Activated CD8-positive, alpha-beta memory T cell treated with anti-CD3 and anti-CD28 coated beads for 1 hour (primary cell): ENCODE data around the gene PROK1.
"Not testable (repeated sequence)": the region's sequence is repeated elsewhere in the genome, so short reads cannot be mapped to it uniquely, and the experiment has no call there.

Experiments
- DNase-seq, 2 donors: peaks; one replicate each; pipeline ENCODE4 v3.0.0-alpha.2; 2020; ENCODE audit warnings: low read depth in 1 of 2; ENCODE audit errors: extremely low read depth in 1 of 2

The PROK1 gene

GRCh38 chr1:110433213-110433612 is 17.7 kb upstream of the PROK1 start:
- no peak for DNase-seq

GRCh38 chr1:110433803-110434202 is 17.1 kb upstream of the PROK1 start:
- DNase-seq: no peak

GRCh38 chr1:110434946-110435345 is 16.0 kb upstream of the PROK1 start:
- no peak for DNase-seq

DNA sequence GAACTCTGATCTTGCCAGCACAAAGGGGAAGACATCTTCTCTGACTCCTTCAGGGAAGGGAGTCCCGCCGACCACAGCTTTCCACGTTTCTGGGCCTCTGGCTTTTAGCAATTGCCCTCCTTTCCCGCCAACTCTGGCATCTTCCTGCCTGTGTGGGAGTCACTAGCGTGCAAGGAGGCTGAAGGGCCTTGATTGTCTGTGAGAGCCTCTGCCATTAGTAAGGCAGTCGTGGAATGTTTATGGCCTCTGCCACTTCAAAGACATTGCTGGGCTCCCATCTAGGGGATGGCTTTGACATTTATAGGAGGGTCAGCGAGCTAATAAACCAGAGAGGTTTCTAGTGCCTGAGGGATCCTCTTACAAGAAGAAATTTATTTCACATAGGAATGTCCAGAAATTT is 14.3 kb upstream of the PROK1 start:
- DNase-seq: no peak

GRCh38 chr1:110437645-110438299 is 13.2 kb upstream of the PROK1 start:
- not testable (repeated sequence) for DNase-seq

DNA sequence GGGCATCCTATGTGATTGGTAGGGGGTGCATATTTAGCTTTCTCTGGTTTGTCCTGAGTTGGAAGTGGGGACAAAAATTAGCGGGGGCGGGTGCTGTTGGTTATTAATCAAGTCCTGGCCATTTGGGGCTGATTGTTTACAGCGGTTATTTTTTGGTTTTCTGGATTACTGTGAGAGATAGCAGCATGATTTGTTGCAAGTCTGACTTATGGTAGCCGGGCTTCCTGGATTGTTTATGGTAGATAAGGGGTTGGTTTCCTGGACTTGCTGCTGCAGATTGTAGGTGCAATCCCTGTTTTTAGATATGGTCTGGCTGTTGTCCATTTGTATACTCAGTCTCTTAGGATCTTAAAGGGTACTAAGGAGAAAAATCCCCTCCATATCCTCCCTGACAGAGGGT is 12.1 kb upstream of the PROK1 start:
- no peak for DNase-seq

DNA sequence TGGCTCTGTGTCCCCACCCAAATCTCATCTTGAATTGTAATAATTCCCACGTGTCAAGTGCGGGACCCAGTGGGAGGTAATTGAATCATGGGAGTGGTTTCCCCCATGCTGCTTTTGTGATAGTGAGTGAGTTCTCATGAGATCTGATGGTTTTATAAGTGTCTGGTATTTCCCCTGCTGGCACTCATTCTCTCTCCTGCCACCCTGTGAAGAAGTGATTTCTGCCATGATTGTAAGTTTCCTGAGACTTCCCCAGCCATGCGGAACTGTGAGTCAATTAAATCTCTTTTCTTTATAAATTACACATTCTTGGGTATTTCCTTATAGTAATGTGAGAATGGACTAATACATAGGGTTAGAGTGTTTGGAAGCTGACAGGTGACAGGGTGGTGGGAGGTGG is 11.1 kb upstream of the PROK1 start:
- DNase-seq: not testable (repeated sequence)

DNA sequence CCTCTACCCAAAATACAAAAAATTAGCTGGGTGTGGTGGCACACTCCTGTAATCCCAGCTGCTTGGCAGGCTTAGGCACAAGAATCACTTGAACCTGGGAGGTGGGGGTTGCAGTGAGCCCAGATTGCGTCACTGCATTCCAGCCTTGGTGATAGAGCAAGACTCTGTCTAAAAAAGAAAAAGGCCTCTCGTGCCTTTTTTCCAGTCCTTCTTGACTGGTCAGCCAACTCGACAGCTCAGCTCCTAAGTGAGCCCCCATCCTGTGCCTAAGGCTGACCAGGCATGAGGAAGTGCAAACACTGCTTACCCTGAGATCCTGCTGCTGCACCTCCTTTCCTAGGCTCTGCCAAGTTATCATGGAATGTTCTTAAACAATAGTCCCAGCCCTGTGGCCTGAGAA is 10.1 kb upstream of the PROK1 start:
- DNase-seq: no peak

DNA sequence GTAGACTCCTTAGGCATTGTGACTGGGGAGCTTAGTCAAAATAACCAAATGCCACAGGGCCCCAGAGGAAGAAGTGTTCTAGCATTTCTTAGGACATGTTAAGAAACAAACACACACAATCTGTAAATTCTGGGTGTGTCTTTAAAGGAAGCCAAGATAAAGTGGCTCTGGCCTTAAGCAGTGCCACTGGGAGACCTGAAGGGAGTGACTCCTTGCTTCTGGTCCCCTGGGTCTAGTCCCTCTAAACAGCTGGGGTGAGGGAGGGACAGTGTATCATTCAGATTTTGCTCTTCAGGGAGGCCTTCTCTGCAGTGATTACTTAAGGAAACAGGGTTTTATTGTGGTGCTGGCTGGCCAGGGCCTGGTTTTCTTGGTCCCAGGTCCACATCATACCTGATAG is 9.1 kb upstream of the PROK1 start:
- no peak for DNase-seq

GRCh38 chr1:110443451-110443850 is 7.5 kb upstream of the PROK1 start:
- DNase-seq: no peak

DNA sequence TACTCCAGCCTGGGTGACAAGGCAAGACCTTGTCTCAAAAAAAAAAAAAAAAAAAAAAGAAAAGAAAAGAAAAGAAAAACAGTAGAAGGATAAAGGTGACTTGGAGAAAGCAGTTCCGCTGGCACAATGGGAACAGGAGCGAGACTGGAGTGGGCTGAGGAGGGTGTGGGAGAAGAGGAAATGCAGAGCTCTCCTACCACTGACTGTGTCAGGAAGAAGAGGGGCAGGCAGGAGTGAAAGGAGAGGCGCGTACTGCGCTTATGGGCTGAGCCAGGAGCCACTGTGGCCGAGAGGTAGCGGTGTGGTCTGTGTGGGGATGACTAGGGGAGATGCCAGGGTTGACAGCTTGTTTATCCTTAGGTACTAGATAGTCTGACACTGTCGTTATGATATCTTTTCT is 6.4 kb upstream of the PROK1 start:
- no peak for DNase-seq

DNA sequence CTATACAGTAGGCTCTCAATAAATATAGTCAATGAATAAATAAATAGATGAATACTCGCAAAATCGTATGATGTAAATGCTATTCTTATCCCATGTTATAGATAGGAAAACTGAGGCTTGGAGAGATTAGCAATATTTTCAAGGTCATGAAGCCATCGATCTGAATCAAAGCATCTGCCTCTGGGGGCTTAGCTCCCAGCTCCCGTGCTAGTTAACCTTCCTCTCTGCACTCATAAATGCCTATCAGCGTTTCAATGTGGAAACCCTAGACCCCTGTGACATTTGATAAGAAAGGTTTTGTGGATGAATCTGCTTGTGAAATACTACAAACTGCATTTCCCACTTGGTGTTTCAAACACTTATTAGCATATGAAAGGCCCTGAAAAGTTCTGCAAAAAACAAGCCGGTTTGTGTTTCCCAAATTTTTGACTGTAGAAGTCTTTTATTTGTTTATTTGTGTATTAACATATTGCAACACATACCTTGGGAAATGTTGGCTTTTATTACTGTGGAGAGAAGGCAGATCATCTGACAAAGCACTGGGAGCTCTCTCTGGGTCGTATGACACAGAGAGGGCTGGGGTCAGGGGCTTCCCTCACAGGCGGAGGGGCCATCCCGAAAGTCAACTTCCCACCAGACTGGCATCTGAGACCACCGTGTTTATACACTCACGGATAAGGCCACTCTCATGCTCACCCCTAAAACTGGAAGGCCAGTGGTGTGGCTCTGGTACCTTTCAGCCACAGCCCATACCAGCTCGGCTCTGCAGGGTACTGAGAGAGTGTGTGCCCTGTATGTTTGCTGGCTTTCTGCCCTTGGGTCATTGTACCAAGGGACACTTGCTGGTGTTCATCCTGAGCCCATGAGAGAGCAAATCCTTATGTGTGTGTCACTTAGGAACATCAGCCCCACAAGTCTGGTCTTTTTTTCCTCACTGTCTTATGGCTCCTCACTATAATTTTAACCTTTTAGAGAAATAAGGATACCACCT is 993 bp upstream of the PROK1 start:
- no peak for DNase-seq

GRCh38 chr1:110452330-110452729 is 1.4 kb downstream of the PROK1 start:
- DNase-seq: no peak

GRCh38 chr1:110453829-110454228 is 2.9 kb downstream of the PROK1 start:
- no peak for DNase-seq

GRCh38 chr1:110454328-110454727 is 3.4 kb downstream of the PROK1 start:
- no peak for DNase-seq

DNA sequence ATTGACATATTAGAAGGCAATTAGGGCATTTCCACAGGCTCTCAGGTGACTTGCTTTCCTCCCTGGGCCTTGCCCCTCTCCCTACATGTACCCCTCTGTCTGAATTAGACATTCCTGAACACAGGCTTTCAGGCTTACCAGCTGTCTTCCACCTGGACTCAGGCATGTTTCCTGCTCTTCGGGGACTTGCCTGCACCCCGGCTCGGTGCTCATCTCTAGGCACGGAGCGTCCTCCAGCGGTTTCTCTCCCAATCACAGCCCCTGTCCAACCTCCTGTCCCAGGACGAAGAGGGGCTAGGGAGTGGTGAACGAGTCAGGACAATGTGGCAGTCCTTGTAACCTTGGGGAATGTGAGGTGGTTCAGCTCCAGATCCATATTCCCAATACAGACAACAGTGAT is 4.2 kb downstream of the PROK1 start:
- DNase-seq: no peak

GRCh38 chr1:110457206-110457605 is 6.3 kb downstream of the PROK1 start:
- DNase-seq: no peak

DNA sequence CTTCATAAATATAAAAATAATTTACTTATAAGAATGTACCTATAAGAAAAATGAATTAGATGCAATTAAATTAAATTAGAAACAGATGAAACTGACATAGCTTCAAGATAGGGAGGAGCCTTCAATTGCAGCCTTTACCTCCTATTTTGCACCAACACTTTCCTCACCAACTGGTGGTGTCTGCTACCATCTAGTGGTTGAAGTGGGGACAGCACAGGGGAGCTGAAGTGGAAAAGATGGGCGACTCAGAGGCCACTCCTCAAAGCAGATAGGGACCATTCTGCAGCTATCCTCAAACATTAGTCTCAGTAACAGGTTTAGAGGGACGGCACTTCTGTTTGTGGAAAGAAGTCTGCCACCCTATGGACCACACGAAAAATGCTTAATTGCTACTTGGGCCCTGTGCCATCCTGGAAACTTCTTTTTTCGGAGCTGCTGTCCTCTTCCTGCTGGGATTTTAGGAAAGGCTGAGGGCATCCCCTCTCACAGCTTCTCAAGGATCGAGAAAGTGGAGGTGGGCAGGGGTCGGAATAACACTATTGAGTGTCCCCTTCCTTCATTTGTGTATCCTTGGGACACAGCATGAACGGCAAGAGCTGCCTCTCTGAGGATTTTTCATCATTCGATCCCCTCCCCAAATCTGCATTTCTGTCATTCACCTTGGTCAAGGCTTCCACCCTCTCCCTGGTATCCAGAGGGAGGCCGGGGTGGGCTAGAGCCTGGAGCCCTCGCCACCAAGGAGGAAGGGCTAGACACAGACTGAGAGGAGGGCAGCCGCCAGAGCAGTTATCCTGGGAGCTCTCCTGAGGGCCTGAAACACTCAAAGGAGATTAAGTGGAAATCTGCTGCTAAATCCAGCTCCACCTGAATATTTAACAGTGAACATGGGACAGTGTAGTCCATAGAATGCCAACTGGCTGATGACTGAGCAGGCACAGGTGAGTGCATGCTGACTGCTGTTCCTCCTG is 9.6 kb downstream of the PROK1 start:
- DNase-seq: peak; percentile 60 to 69

- DNase-seq: no peak
Observed at GRCh38 chr1:110462093-110462492, 11.1 kb downstream of the PROK1 start.

DNA sequence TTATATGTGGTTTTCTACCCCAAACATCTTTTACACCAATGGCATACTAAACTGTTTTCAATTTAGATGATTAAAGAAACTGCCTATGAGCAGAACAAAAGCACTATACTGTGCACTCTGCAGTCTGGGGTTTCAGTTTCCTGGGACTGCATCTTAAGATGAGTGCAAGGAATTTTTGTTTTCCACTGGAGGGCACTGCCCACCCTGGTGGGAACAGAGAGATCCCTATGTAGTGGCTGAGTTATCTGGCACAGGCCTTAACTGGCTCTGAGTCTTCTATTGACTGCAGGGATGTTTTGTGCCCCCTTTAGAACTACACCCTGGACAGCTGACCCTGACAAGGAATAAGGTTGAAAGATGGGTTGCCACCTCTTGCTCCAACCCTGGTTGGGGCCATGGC is 12.0 kb downstream of the PROK1 start:
- no peak for DNase-seq

GRCh38 chr1:110463725-110464124 is 12.8 kb downstream of the PROK1 start:
- DNase-seq: no peak
